ENCODE measurements around the gene ADGRG1.

GRCh38 chr16:57634171-57634570, 5.7 kb downstream of the ADGRG1 start:
- TF ChIP-seq, protein P1, sequence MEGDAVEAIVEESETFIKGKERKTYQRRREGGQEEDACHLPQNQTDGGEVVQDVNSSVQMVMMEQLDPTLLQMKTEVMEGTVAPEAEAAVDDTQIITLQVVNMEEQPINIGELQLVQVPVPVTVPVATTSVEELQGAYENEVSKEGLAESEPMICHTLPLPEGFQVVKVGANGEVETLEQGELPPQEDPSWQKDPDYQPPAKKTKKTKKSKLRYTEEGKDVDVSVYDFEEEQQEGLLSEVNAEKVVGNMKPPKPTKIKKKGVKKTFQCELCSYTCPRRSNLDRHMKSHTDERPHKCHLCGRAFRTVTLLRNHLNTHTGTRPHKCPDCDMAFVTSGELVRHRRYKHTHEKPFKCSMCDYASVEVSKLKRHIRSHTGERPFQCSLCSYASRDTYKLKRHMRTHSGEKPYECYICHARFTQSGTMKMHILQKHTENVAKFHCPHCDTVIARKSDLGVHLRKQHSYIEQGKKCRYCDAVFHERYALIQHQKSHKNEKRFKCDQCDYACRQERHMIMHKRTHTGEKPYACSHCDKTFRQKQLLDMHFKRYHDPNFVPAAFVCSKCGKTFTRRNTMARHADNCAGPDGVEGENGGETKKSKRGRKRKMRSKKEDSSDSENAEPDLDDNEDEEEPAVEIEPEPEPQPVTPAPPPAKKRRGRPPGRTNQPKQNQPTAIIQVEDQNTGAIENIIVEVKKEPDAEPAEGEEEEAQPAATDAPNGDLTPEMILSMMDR (IDR thresholded peaks at IDR 0.05): no peak
- no peak for TF ChIP-seq POLR2A (IDR thresholded peaks at IDR 0.05)

Data from uterus (tissue), 2 donors.